Stimulated activated CD4-positive, alpha-beta T cell treated with anti-CD3 and anti-CD28 coated beads, Interleukin-12 subunit alpha, Interleukin-12 subunit beta, amount 100 ng/mL, for 48 hours (primary cell): ENCODE measurements around the gene PAFAH1B1.
"Not testable (repeated sequence)": the region's sequence is repeated elsewhere in the genome, so short reads cannot be mapped to it uniquely, and the experiment has no call there.

Source experiments
- DNase-seq, 3 donors: peaks; one replicate each; pipeline ENCODE4 v3.0.0-alpha.2; 2020; ENCODE audit warnings: low read depth in 2 of 3, low spot score in 1 of 3

PAFAH1B1 gene

GRCh38 chr17:2594722-2595599, 1.5 kb downstream of the PAFAH1B1 start:
- no peak for DNase-seq

GRCh38 chr17:2595716-2596115, 2.3 kb downstream of the PAFAH1B1 start:
- DNase-seq: no peak

GRCh38 chr17:2598166-2598565, 4.7 kb downstream of the PAFAH1B1 start:
- DNase-seq: no peak

- DNase-seq: no peak
Measured at GRCh38 chr17:2602597-2603017, 9.2 kb downstream of the PAFAH1B1 start.

GRCh38 chr17:2608350-2608913, 15.0 kb downstream of the PAFAH1B1 start:
- DNase-seq: no peak

- no peak for DNase-seq
Measured at GRCh38 chr17:2609091-2609490, 15.6 kb downstream of the PAFAH1B1 start.

- no peak for DNase-seq
Measured at GRCh38 chr17:2610195-2611175, 17.0 kb downstream of the PAFAH1B1 start.

GRCh38 chr17:2611627-2612026, 18.2 kb downstream of the PAFAH1B1 start:
- no peak for DNase-seq

- no peak for DNase-seq
Measured at GRCh38 chr17:2612630-2613029, 19.2 kb downstream of the PAFAH1B1 start.

- DNase-seq: no peak
Measured at GRCh38 chr17:2613089-2613808, 19.8 kb downstream of the PAFAH1B1 start.

GRCh38 chr17:2615882-2616281, 22.4 kb downstream of the PAFAH1B1 start:
- no peak for DNase-seq

GRCh38 chr17:2621241-2621640, 27.8 kb downstream of the PAFAH1B1 start:
- no peak for DNase-seq

- not testable (repeated sequence) for DNase-seq
Measured at GRCh38 chr17:2621951-2622405, 28.5 kb downstream of the PAFAH1B1 start.

GRCh38 chr17:2622721-2623301, 29.4 kb downstream of the PAFAH1B1 start:
- not testable (repeated sequence) for DNase-seq

- DNase-seq: no peak
Measured at GRCh38 chr17:2624292-2624731, 30.9 kb downstream of the PAFAH1B1 start.

- not testable (repeated sequence) for DNase-seq
Measured at GRCh38 chr17:2626626-2627219, 33.3 kb downstream of the PAFAH1B1 start.

GRCh38 chr17:2628922-2629321, 35.5 kb downstream of the PAFAH1B1 start:
- DNase-seq: not testable (repeated sequence)

- no peak for DNase-seq
Measured at GRCh38 chr17:2631211-2631610, 37.8 kb downstream of the PAFAH1B1 start.

GRCh38 chr17:2634361-2634960, 41.0 kb downstream of the PAFAH1B1 start:
- DNase-seq: no peak
